Calu3 (cell line): ENCODE measurements around the gene USP10. TPM values are rescaled to one million over a fixed set of nuclear protein-coding genes. Genes with fewer than 3 reads are reported as not detected.

Source experiments
- BruUV-seq: library from RNA; stranded (reverse); fragments of 400-500 nt; replicated peaks from 2 replicates; lab custom pipeline; 2021; lab: Mats Ljungman, UMichigan
- CTCF ChIA-PET: fragments of 300-600 bp; sonication (Branson Sonifier 250); formaldehyde crosslinking; loops from one replicate; lab custom pipeline; 2022; ENCODE audit warnings: antibody characterized with exemption; lab: Charles Lee
- DNase-seq: peaks from one replicate; pipeline ENCODE4 v3.0.0; 2022
- H3K27ac Mint-ChIP-seq: one replicate; pipeline ENCODE4 v1.8.0; 2022; ENCODE audit warnings: mixed read lengths; ENCODE audit not compliant: unreplicated experiment
- H3K27me3 Mint-ChIP-seq: one replicate; pipeline ENCODE4 v1.8.0; 2022; ENCODE audit warnings: mixed read lengths; ENCODE audit not compliant: unreplicated experiment
- H3K36me3 Mint-ChIP-seq: one replicate; pipeline ENCODE4 v1.8.0; 2022; ENCODE audit warnings: mild to moderate bottlenecking, moderate library complexity, mixed read lengths; ENCODE audit not compliant: insufficient read depth, unreplicated experiment
- H3K4me1 Mint-ChIP-seq: one replicate; pipeline ENCODE4 v1.8.0; 2022; ENCODE audit warnings: mild to moderate bottlenecking, low read depth, mixed read lengths; ENCODE audit not compliant: unreplicated experiment
- H3K4me3 Mint-ChIP-seq: one replicate; pipeline ENCODE4 v1.8.0; 2022; ENCODE audit warnings: mild to moderate bottlenecking, low read depth, moderate library complexity, mixed read lengths; ENCODE audit not compliant: unreplicated experiment
- H3K9me3 Mint-ChIP-seq: one replicate; pipeline ENCODE4 v1.8.0; 2022; ENCODE audit warnings: low read depth, mixed read lengths; ENCODE audit not compliant: unreplicated experiment
- intact Hi-C: fragments of 100-400 bp; cut with micrococcal nuclease; formaldehyde crosslinking; loops from one replicate; pipeline ENCODE4 v1.10.0; 2022; ENCODE audit not compliant: unreplicated experiment
- total RNA-seq: library from RNA; stranded (reverse); gene quantifications from 2 replicates; pipeline ENCODE4 v1.2.3, GENCODE V29; 2022
- TF ChIP-seq, protein P1 (sequence below): fragments of 200-600 bp; IDR thresholded peaks from one replicate; pipeline ENCODE4 v1.8.0; 2022; ENCODE audit warnings: antibody characterized with exemption; ENCODE audit not compliant: unreplicated experiment

USP10 gene
- total RNA-seq, 1 experiment from 2014 or later = 141 TPM

DNA sequence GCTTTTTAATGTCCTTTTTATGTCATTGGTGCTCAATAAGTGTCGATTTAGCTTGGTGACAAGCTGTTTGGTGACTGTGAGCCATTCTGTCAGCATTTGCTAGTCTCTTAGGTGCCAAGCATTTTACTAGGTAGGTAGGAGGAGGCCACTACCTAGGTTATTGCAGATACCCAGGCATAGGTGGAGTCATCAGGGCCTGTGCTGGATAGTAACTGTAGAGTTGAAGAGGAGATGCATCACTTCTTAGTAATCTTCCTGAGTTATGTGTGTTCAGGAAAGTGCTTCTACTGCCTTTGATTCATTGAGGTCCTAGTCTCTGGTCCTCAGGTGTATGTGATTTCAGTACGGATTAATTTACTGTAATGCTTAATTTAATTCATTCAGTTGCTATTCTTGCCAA, 17.7 kb downstream of the USP10 start:
- Mint-ChIP-seq H3K9me3 (no peaks in the 10 kb centered on the region), H3K27ac (no peak overlapping the region), H3K4me3 (no peak overlapping the region), H3K4me1 (peaks cover 41% of the 10 kb centered on the region), H3K36me3 (peaks cover 30% of the 10 kb centered on the region), H3K27me3 (no peaks in the 10 kb centered on the region)
- TF ChIP-seq, protein P1, sequence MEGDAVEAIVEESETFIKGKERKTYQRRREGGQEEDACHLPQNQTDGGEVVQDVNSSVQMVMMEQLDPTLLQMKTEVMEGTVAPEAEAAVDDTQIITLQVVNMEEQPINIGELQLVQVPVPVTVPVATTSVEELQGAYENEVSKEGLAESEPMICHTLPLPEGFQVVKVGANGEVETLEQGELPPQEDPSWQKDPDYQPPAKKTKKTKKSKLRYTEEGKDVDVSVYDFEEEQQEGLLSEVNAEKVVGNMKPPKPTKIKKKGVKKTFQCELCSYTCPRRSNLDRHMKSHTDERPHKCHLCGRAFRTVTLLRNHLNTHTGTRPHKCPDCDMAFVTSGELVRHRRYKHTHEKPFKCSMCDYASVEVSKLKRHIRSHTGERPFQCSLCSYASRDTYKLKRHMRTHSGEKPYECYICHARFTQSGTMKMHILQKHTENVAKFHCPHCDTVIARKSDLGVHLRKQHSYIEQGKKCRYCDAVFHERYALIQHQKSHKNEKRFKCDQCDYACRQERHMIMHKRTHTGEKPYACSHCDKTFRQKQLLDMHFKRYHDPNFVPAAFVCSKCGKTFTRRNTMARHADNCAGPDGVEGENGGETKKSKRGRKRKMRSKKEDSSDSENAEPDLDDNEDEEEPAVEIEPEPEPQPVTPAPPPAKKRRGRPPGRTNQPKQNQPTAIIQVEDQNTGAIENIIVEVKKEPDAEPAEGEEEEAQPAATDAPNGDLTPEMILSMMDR = no peak
- CTCF ChIA-PET = no interaction called here
- no TSS peak for BruUV-seq
- DNase-seq = no peak
- intact Hi-C loops = no loop called here

DNA sequence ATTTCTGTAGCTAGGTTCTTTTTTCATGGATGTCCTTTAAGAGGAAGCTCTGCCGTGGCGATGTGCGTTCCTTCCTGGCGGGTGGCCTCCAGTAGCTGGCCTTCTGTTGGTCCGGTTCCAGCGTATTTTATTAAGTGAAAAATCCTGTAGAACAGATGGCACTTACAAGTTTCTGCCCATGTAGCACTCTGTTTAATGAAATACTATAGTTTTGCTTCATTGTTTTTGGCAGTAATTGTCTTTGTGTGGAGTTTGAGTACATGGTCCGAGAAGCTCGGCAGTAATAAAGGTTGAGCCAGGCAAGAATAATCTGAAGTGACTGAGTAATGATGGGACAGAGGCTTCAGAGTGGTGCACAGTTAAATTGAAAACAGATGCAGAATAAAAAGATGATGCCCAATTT, 20.4 kb downstream of the USP10 start:
- H3K4me3 Mint-ChIP-seq = no peak overlapping the region
- TF ChIP-seq, protein P1 = no peak
- intact Hi-C loops = no loop called here
- peaks cover 35% of the 10 kb centered on the region for H3K4me1 Mint-ChIP-seq
- CTCF ChIA-PET = interaction anchor here (0.6 to 1.7 kb wide), 5 partner anchors 11 to 345 kb away, joined by 3 to 6 read pairs (median 3); no protein-coding TSS in a partner anchor
- DNase-seq = no peak
- H3K9me3 Mint-ChIP-seq = no peaks in the 10 kb centered on the region
- H3K36me3 Mint-ChIP-seq = peaks cover 26% of the 10 kb centered on the region
- no peaks in the 10 kb centered on the region for H3K27me3 Mint-ChIP-seq
- no TSS peak for BruUV-seq
- H3K27ac Mint-ChIP-seq = no peak overlapping the region

DNA sequence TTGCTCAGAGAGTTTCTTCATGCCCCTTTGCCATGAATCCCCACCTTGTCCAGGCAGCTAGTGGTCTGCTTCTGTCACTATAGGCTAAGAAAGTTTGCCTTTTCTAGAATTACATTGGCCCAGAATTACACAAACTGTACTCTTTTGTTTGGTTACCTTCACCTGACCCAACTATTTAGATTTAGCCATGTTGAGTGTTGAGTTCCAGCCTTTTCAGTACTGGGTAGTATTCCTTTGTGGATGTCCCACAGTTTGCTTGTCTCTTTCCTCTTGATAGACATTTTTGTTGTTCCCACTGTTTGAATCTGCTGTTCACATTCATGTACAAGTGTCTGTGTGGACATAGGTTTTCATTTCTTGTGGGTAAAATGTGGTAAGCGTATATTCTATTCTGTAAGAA, 22.3 kb downstream of the USP10 start:
- intact Hi-C loops = no loop called here
- peaks cover 26% of the 10 kb centered on the region for H3K36me3 Mint-ChIP-seq
- H3K9me3 Mint-ChIP-seq = no peaks in the 10 kb centered on the region
- no peaks in the 10 kb centered on the region for H3K27me3 Mint-ChIP-seq
- no peak overlapping the region for H3K4me3 Mint-ChIP-seq
- TF ChIP-seq, protein P1 = no peak
- peaks cover 44% of the 10 kb centered on the region for H3K4me1 Mint-ChIP-seq
- CTCF ChIA-PET = no interaction called here
- no TSS peak for BruUV-seq
- no peak for DNase-seq
- H3K27ac Mint-ChIP-seq = no peak overlapping the region

DNA sequence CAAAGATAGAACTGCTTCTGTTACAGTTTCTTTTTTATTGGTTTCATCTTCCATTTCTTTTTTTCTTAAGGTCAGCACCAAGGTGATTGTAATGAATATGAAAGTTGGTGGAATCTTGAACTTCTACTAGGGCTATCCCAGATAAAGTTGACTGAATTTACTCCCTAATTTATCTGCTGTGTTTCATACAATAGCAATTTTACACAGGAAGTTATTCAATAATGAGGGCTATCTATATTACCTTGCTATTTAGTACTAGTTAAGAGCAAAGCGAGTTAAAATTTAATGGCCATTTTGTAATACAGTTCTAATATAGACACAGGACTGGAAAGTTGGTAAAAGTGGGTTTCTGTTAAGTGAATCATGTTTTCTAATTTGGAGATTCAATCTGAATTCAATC, 24.1 kb downstream of the USP10 start:
- H3K9me3 Mint-ChIP-seq = no peaks in the 10 kb centered on the region
- no TSS peak for BruUV-seq

More for the DNA sequence above, 24.1 kb downstream of the USP10 start:
- TF ChIP-seq, protein P1 = no peak
- H3K4me3 Mint-ChIP-seq = no peak overlapping the region
- no peak for DNase-seq
- H3K4me1 Mint-ChIP-seq = peaks cover 54% of the 10 kb centered on the region
- no peak overlapping the region for H3K27ac Mint-ChIP-seq
- H3K36me3 Mint-ChIP-seq = peaks cover 19% of the 10 kb centered on the region
- CTCF ChIA-PET = interaction anchor here (0.6 kb wide), 1 partner anchor 259 kb away, joined by 3 read pairs; no protein-coding TSS in a partner anchor
- H3K27me3 Mint-ChIP-seq = no peaks in the 10 kb centered on the region
- intact Hi-C loops = no loop called here
